Lower leg skin (tissue), 3 donors: Measurements from ENCODE around the gene PROM2.

Experiments
- CTCF ChIP-seq, 3 donors: fragments of 450-650 bp; IDR thresholded peaks; one replicate each; pipeline ENCODE4 v1.5.1; 2016; ENCODE audit warnings: antibody characterized with exemption in 3 of 3, mild to moderate bottlenecking in 3 of 3, moderate library complexity in 2 of 3
- POLR2A ChIP-seq, 2 donors: fragments of 450-650 bp; IDR thresholded peaks; one replicate each; pipeline ENCODE4 v1.6.1; 2016 to 2017; ENCODE audit warnings: antibody characterized with exemption in 2 of 2, mild to moderate bottlenecking in 1 of 2, moderate library complexity in 1 of 2

GRCh38 chr2:95275601-95276243, 1.5 kb downstream of the PROM2 start:
- TF ChIP-seq CTCF (IDR thresholded peaks at IDR 0.05) (no peak), POLR2A (IDR thresholded peaks at IDR 0.05) (no peak)
